Hepatocyte (in vitro differentiated cells): ENCODE measurements around the gene CD163L1. TPM values are rescaled to one million over a fixed set of nuclear protein-coding genes. Genes with fewer than 3 reads are reported as not detected.

Experiments
- DNase-seq: peaks from one replicate; pipeline ENCODE4 v3.0.0-alpha.2; 2016; ENCODE audit warnings: low spot score
- H2AFZ ChIP-seq: fragments of 200-600 bp; sonication (generic); 2 replicates; pipeline ENCODE4 v1.6.0; 2016; ENCODE audit warnings: antibody characterized with exemption, mild to moderate bottlenecking
- H3K27ac ChIP-seq: fragments of 200-600 bp; sonication (generic); 2 replicates; pipeline ENCODE4 v1.5.1; 2016; ENCODE audit warnings: mild to moderate bottlenecking
- H3K27me3 ChIP-seq: fragments of 200-600 bp; sonication (generic); 2 replicates; pipeline ENCODE4 v1.6.1; 2016
- H3K36me3 ChIP-seq: fragments of 200-600 bp; sonication (generic); replicated peaks from 2 replicates; pipeline ENCODE4 v1.5.1; 2016; ENCODE audit warnings: low read depth; ENCODE audit not compliant: insufficient read depth
- H3K4me1 ChIP-seq: fragments of 200-600 bp; sonication (generic); 2 replicates; pipeline ENCODE4 v1.5.1; 2016; ENCODE audit warnings: mild to moderate bottlenecking, moderate library complexity; ENCODE audit not compliant: insufficient read depth
- H3K4me2 ChIP-seq: fragments of 200-600 bp; sonication (generic); 2 replicates; pipeline ENCODE4 v1.6.0; 2016
- H3K4me3 ChIP-seq: fragments of 200-600 bp; sonication (generic); 2 replicates; pipeline ENCODE4 v1.5.1; 2016; ENCODE audit warnings: mild to moderate bottlenecking
- H3K79me2 ChIP-seq: fragments of 200-600 bp; sonication (generic); 2 replicates; pipeline ENCODE4 v1.6.0; 2017; ENCODE audit warnings: mild to moderate bottlenecking
- H3K9me2 ChIP-seq: fragments of 200-600 bp; sonication (generic); replicated peaks from 2 replicates; pipeline ENCODE4 v1.6.0; 2017; ENCODE audit warnings: mild to moderate bottlenecking; ENCODE audit not compliant: insufficient read depth
- H3K9me3 ChIP-seq: fragments of 200-600 bp; sonication (generic); 2 replicates; pipeline ENCODE4 v1.5.1; 2016; ENCODE audit warnings: low read depth, mild to moderate bottlenecking
- H4K20me1 ChIP-seq: fragments of 200-600 bp; sonication (generic); 2 replicates; pipeline ENCODE4 v1.6.0; 2016; ENCODE audit warnings: mild to moderate bottlenecking; ENCODE audit not compliant: insufficient read depth, poor library complexity, severe bottlenecking
- EZH2 ChIP-seq: fragments of 200-600 bp; sonication (generic); IDR thresholded peaks from 2 replicates; pipeline ENCODE4 v1.6.1; 2016; ENCODE audit warnings: antibody characterized with exemption, mild to moderate bottlenecking, borderline replicate concordance
- EZH2phosphoT487 ChIP-seq: fragments of 200-600 bp; sonication (generic); IDR thresholded peaks from one replicate; pipeline ENCODE4 v1.6.1; 2018; ENCODE audit warnings: antibody characterized with exemption, mild to moderate bottlenecking, low read depth, moderate library complexity; ENCODE audit not compliant: unreplicated experiment, severe bottlenecking
- WGBS: methylation state at CpG from one replicate; pipeline ENCODE4 v1.1.6; 2016; ENCODE audit warnings: low lambda C conversion rate; ENCODE audit errors: missing lambda C conversion rate; 5-methylcytosine and 5-hydroxymethylcytosine counted together
- polyA plus RNA-seq: library from polyadenylated mRNA; unstranded; fragments of >200 nt; fragmentation: Nextera tagmentation; extraction: Ambion mirVana; gene quantifications from 2 replicates; pipeline ENCODE4 v1.2.1, GENCODE V29; 2016
- total RNA-seq: library from RNA; depleted of rRNA; stranded (reverse); fragments of >200 nt; gene quantifications from 2 replicates; pipeline ENCODE4 v1.2.3, GENCODE V29; 2014
- TF ChIP-seq, protein P1 (sequence below): fragments of 200-600 bp; sonication (generic); IDR thresholded peaks from 2 replicates; pipeline ENCODE4 v1.5.1; 2016; ENCODE audit warnings: antibody characterized with exemption, mild to moderate bottlenecking; ENCODE audit not compliant: poor library complexity

Gene CD163L1
- total and polyA plus RNA-seq, 2 experiments from 2014 or later = 1.7 TPM; not detected in 1

DNA sequence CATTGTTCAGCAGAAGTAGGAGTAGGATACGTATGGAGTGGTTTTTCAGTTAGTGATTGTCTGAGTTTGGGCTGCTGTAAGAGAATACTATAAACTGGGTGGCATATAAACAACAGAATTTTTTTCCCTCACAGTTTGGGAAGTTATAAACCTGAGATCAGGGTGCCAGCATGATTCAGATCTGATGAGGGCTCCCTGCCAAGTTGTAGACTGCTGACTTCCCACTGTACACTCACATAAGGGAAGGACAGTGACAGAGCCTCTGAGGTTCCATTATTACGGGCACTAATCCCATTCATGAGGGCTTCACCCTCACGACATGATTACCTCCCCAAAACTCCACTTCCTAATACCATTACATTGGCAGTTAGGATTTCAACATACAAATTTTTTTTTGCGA is 89.4 kb downstream of the CD163L1 start:
- Histone ChIP-seq H3K36me3 (no peaks in the 10 kb centered on the region), H3K27ac (no peak overlapping the region), H3K9me2 (no peaks in the 10 kb centered on the region), H3K9me3 (no peaks in the 10 kb centered on the region), H4K20me1 (no peaks in the 10 kb centered on the region), H3K4me3 (no peak overlapping the region), H2AFZ (no peak overlapping the region), H3K4me2 (no peak overlapping the region), H3K79me2 (no peaks in the 10 kb centered on the region), H3K4me1 (no peaks in the 10 kb centered on the region), H3K27me3 (no peaks in the 10 kb centered on the region)
- TF ChIP-seq EZH2phosphoT487 = no peak
- TF ChIP-seq EZH2 = no peak
- TF ChIP-seq, protein P1, sequence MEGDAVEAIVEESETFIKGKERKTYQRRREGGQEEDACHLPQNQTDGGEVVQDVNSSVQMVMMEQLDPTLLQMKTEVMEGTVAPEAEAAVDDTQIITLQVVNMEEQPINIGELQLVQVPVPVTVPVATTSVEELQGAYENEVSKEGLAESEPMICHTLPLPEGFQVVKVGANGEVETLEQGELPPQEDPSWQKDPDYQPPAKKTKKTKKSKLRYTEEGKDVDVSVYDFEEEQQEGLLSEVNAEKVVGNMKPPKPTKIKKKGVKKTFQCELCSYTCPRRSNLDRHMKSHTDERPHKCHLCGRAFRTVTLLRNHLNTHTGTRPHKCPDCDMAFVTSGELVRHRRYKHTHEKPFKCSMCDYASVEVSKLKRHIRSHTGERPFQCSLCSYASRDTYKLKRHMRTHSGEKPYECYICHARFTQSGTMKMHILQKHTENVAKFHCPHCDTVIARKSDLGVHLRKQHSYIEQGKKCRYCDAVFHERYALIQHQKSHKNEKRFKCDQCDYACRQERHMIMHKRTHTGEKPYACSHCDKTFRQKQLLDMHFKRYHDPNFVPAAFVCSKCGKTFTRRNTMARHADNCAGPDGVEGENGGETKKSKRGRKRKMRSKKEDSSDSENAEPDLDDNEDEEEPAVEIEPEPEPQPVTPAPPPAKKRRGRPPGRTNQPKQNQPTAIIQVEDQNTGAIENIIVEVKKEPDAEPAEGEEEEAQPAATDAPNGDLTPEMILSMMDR = no peak
- no peak for DNase-seq
- WGBS = 89% methylated on average over 4 of the region's 4 CpGs

DNA sequence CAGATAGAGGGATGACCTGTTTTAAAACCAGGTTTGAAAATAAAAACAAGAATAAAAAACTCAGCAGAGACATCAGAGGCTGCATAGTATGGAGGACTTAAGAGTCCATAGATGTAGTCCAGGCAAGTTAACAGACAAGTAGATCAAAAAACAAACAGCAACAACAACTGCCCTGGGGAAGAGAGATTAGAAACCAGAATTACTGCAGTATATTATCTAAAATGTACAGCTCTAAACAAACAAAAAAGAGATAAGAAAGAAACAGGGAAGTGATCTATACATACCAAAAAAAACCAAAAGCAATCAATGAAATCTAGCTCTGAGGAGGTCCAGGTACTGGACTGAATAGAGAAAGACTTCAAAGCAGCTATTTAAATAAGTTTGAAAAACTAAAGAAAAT is 91.3 kb downstream of the CD163L1 start:
- no peaks in the 10 kb centered on the region for H3K9me3 ChIP-seq
- no peaks in the 10 kb centered on the region for H3K27me3 ChIP-seq
- no peak for TF ChIP-seq EZH2
- no peak for TF ChIP-seq EZH2phosphoT487
- TF ChIP-seq, protein P1 = no peak
- H3K9me2 ChIP-seq = no peaks in the 10 kb centered on the region
- H4K20me1 ChIP-seq = no peaks in the 10 kb centered on the region
- no peak overlapping the region for H3K4me3 ChIP-seq
- no peak overlapping the region for H3K27ac ChIP-seq
- H3K36me3 ChIP-seq = no peaks in the 10 kb centered on the region
- no peaks in the 10 kb centered on the region for H3K79me2 ChIP-seq
- no peaks in the 10 kb centered on the region for H3K4me1 ChIP-seq
- no peak overlapping the region for H2AFZ ChIP-seq
- no peak for DNase-seq
- no peak overlapping the region for H3K4me2 ChIP-seq

DNA sequence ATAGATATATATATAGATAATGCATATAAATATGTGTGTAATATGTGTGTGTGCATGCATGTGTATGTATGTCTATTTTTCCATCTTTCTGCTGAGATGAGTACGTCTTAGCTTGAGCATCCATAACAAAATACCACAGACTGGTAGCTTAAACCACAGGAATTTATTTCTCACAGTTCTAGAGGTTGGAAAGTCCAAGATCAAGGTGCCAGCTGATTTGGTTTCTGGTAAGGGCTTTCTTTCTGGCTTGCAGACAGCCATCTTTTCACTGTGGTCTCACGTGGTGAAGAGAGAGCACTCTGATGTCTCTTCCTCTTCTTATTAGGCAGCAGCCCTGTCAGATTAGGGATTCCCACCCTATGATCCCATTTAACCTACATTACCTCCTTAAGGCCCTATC is 92.8 kb downstream of the CD163L1 start:
- no peak overlapping the region for H3K4me2 ChIP-seq
- no peak overlapping the region for H2AFZ ChIP-seq
- no peak overlapping the region for H3K27ac ChIP-seq
- H3K4me1 ChIP-seq = no peaks in the 10 kb centered on the region
- H3K4me3 ChIP-seq = no peak overlapping the region
- WGBS = 72% methylated on average over 2 of the region's 2 CpGs
- H3K27me3 ChIP-seq = no peaks in the 10 kb centered on the region
- no peaks in the 10 kb centered on the region for H3K9me3 ChIP-seq
- DNase-seq = no peak
- TF ChIP-seq, protein P1 = no peak
- TF ChIP-seq EZH2phosphoT487 (no peak), EZH2 (no peak)
- H3K9me2 ChIP-seq = no peaks in the 10 kb centered on the region
- H3K36me3 ChIP-seq = no peaks in the 10 kb centered on the region
- no peaks in the 10 kb centered on the region for H4K20me1 ChIP-seq
- H3K79me2 ChIP-seq = no peaks in the 10 kb centered on the region

DNA sequence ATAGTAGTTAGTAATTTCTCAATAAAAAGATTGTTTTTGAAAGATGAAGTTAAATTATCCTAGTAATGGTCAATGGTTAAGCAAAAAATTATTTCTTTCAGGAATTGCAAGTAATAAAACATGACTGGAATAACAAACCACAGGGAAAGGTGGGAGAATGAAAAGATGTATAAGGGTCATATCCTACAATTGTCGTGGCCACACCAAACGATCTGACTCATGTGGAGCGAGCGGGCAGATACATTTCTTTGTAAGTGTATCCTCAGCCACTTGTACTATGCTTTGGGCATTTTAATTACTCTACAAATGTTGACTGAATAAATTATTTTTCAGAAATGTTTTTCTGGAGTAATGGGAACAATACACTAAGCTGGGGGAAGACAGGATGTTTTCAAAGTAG is 94.5 kb downstream of the CD163L1 start:
- WGBS = 73% methylated on average over 4 of the region's 4 CpGs

More for the DNA sequence above, 94.5 kb downstream of the CD163L1 start:
- no peak for DNase-seq
- Histone ChIP-seq H3K9me3 (no peaks in the 10 kb centered on the region), H3K4me3 (no peak overlapping the region), H2AFZ (no peak overlapping the region), H3K36me3 (no peaks in the 10 kb centered on the region), H3K27ac (no peak overlapping the region), H4K20me1 (no peaks in the 10 kb centered on the region), H3K4me2 (no peak overlapping the region), H3K79me2 (no peaks in the 10 kb centered on the region), H3K27me3 (no peaks in the 10 kb centered on the region), H3K9me2 (no peaks in the 10 kb centered on the region), H3K4me1 (no peaks in the 10 kb centered on the region)
- TF ChIP-seq, protein P1 = no peak
- TF ChIP-seq EZH2phosphoT487 = no peak
- TF ChIP-seq EZH2 = no peak
